CD4-positive, alpha-beta T cell treated with Interleukin-10 for 1 hour (primary cell): ENCODE data around the gene EXOC5.
"Not testable (repeated sequence)": the region's sequence is repeated elsewhere in the genome, so short reads cannot be mapped to it uniquely, and the experiment has no call there.

ENCODE experiments used
- DNase-seq: peaks from one replicate; pipeline ENCODE4 v3.0.0-alpha.2; 2020

EXOC5 gene

DNA sequence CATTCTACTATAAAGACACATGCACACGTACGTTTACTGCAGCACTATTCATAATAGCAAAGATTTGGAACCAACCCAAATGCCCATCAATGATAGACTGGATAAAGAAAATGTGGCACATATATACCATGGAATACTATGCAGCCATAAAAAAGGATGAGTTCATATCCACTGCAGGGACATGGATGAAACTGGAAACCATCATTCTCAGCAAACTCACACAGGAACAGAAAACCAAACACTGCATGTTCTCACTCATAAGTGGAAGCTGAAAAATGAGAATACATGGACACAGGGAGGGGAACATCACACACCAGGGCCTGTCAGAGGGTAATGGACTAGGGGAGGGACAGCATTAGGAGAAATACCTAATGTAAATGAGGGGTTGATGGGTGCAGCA lies 10.5 kb downstream of the EXOC5 start:
- not testable (repeated sequence) for DNase-seq

DNA sequence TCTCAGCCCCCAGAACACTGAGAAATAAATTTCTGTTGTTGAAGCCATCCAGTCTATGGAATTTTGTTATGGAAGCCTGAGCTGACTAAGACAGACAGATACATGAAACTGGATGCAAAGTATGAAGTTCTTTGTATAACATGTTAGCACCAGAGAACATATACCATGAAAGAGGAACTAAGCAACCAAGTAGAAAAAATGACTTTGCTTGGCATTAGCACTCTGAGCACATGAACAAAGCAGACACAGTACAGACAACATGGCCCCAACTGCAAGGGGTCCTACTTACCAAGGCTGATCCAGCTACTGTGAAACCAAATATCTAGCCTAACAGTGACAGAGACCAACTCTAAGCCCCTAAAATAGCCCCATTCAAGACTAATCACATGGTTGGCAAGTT lies 13.8 kb downstream of the EXOC5 start:
- no peak for DNase-seq

DNA sequence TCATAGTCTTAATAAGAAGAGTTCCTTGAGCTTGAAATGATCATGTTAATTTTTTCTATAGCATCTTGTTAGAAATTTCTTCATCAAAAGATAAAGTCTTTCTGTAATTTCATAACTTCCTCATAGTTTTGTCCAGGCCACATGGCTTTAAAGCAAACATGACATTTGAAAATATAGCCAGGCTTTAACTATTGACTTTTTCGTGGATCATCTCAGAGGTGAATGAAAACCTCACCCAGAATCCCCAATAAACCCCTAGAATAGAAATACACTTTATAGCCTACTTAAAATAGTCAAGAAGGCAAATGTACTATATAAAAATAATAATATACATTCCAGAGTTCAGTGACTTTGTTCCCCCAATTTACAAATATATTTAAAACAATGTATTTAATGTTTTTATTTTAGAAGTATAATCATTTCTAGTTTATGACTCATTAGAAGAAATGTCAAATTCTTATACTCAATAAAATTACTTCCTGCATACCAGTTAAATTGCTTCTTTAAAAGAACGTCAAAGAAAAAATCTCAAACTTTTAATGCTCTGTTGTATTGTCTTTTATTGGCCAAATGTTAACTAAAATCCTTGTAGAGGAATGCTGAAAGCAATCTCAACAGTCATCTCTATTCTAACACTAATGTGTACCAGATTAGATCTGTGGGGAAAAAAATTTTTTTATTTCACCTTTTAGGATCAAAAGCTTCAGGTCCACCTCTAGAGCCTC lies 21.6 kb downstream of the EXOC5 start:
- DNase-seq = no peak

DNA sequence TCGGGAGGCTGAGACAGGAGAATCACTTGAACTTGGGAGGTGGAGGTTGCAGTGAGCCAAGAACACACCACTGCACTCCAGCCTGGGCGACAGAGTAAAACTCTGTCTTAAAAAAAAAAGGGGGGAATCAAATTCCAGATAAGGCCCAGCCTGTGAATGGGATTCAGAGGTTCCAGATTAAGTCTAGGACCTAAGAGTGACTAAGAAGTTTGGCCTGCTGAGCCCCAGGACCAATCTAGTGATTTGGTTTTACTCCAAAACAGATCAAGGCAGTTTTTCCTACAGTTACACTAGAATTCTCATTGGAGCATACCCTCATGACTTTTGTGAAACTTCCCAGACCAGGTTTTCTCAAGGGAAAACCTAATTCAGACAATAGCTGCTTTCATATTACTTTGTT lies 22.8 kb downstream of the EXOC5 start:
- DNase-seq = no peak

DNA sequence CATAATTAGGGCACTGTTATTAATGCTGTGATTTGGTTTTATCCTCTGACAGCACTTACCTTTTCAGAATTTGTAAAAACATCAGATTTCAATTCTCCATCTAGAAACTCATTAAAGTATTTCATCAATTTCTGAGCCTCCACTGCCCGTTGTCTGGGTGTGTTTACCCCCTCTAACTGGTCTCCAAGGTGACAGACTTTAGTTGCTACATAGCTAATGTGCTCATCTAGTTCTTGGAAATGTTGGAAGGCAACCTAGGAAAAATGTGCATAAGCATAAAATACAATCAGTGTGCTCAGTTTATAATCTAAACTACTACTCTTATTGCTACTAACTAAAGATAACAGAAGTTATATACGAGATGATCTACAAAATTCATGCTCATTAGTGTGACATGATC lies 24.6 kb downstream of the EXOC5 start:
- DNase-seq = no peak

DNA sequence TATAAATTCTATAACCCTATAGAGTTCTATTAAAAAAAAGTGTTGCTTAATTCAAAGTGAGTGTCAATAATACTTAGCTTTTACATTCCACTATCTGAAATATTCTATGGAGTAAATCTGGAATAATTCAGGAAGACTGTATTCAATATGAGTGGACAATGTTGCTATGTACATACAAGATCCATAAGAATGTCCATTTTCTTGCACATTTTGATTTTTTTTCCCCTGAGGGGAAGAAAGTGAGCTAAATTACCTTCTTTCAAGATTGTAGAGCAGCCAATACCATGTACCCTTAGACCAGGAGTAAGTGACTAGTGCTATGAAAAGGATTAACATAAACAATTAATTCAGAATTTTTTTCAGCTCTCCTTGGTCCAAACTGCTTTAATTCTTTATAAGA lies 25.4 kb downstream of the EXOC5 start:
- DNase-seq = no peak

DNA sequence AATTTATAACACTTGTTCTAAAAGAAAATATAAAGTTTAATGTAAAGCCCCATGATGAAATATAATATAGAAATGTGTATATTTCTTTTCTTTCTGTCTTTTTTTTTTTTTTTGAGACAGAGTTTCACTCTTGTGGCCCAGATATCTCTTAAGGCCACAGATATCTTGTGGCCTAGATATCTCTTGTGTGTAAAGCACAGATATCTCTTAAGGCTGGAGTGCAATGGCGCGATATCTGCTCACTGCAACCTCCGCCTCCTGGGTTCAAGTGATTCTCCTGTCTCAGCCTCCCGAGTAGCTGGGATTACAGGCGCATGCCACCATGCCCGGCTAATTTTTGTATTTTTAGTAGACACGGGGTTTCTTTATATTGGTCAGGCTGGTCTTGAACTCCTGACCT lies 28.6 kb downstream of the EXOC5 start:
- not testable (repeated sequence) for DNase-seq

DNA sequence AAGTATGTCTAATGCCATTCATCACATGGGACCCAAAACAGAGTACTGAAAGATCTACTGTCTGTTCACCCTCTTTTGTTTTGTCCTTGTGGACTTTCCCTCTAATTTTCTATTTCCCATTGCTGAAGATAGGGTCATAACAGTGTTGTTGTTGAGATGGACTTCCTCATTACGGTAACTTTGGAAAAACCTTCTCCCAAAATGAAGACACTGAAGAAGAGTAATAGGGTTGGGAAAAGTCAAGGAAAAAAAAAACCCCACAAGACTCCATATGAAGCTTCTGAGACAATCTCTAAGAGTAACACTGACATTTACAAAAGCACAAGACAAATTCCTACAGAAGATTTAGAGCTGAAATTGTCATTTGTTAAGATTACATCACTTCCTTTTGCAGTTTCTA lies 36.7 kb downstream of the EXOC5 start:
- no peak for DNase-seq

DNA sequence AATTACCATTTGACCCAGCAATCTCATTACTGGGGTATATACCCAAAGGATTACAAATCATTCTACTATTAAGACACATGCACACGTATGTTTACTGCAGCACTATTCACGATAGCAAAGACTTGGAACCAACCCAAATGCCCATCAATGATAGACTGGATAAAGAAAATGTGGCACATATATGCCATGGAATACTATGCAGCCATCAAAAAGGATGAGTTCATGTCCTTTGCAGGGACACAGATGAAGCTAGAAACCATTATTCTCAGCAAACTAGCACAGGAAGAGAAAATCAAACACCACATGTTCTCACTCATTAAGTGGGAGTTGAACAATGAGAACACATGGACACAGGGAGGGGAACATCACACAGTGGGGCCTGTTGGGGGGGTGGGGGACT lies 40.4 kb downstream of the EXOC5 start:
- DNase-seq = not testable (repeated sequence)

DNA sequence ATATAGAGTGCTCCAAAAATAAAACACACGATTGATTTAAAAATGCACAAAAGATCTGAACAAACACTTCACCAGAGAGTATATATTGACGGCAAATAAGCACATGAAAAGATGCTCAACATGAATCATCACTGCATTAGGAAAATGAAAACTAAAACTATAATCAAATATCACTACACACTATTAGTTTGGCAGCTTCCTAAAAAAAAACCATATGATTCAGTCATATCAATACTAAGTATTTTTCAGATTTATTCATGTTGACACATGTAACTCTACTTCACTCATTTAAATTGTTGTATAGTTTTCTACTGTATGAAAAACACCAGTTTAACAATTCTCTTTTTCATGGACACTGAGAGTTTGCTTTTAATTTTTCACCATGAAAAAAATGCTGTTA lies 41.6 kb downstream of the EXOC5 start:
- no peak for DNase-seq

DNA sequence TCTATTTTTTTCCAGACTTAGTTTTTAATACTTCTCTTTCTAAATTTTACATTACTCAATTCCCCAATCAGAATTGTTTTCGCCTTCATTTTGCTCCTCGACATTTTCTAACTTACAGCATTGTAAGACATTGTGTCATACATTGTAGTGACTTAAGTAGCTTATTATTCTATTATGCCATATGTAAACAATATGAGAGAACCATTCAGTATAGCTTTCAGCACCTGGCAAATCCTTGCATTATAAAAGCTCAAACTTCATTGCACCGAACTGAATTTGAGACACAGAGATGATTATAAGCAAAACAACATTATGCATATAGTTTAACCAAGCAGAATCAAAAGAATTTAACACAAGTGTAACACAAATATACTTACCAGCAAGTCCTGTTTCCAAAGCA lies 46.8 kb downstream of the EXOC5 start:
- no peak for DNase-seq

DNA sequence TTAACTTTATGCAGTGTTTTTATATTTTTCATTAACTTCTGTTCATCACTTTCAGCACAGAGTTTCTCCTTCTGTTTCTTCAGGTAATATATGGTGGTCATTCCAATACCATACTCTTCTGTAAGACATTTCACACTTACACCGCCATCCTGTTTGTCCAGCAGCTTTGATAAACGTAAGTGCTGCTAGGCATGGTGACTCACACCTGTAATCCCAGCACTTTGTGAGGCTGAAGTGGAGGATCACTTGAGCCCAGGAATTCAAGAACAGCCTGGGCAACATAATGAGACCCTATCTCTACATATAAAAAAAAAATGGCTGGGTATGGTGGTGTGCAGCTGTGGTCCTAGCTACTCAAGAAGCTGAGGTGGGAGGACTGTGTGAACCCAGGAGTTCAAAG lies 55.8 kb downstream of the EXOC5 start:
- no peak for DNase-seq

DNA sequence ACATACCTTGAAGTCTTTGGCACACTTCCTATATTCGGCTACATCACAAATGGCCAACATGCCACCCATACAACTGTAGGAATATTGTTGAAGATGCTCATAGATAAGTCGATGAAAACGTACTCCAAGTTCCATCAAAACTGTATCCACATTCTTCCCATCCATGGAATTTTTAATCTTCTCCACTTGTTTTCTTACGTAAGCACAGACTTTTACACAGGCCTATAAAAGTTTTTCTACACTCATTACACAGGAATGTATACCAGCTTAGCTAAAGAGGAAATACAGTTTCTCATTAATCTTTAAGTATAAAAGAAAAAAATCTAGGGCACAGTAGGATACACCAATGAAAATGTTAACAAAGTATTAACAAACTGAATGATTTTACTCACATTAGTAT lies 59.1 kb downstream of the EXOC5 start:
- DNase-seq = no peak

DNA sequence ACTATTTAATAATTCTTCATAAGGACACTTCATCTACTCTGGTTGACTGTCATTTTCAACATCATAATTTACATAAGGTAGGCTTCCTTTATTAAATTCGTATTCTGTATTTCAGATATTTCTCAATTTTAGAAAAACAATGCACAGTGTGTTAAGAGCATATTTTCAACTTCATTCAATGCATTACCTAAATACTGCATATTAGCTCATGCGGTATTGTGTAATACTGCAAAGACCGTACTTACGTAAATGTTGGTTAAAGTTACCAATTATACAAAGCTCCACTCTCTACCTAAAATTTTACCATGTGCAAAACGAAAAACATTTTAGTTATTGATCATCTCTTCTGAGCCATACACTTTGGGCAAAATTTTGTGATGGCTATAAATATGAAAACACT lies 62.8 kb downstream of the EXOC5 start:
- no peak for DNase-seq

DNA sequence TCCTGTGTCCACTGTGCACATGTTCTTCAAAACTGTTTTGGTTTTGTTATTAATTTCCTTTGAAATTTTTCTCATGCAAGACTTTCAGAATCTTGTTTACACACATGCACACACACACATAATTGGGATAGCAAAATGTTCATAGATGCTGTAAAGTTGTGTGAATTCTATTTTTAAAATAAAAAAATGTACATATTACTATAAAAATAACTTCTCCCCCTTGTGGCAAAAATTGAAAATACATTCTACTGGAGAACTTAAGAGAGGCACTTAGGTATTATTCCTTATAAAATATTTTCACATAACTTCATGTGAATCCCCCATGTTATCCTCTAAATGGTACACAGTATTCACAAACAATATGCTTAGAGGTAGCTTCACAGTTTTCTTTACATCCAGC lies 66.0 kb downstream of the EXOC5 start:
- peak; percentile 9 for DNase-seq

DNA sequence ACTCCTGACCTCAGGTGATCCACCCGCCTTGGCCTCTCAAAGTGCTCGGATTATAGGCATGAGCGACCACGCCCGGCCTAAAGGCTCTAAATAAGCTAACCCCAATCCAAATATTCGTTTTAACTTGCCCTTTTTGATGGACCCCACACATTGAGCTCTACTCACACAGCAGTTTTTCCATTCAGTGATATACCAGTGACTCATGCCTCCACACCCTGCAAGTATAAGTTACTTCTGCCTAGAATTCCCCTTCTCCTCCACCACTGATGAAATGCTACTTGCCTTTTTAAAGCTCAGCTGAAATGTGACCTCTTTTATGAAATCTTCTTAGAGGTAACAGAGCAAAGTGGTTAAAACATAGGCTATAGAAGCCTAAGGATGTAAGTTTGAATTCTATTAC lies 68.8 kb downstream of the EXOC5 start:
- DNase-seq = no peak

DNA sequence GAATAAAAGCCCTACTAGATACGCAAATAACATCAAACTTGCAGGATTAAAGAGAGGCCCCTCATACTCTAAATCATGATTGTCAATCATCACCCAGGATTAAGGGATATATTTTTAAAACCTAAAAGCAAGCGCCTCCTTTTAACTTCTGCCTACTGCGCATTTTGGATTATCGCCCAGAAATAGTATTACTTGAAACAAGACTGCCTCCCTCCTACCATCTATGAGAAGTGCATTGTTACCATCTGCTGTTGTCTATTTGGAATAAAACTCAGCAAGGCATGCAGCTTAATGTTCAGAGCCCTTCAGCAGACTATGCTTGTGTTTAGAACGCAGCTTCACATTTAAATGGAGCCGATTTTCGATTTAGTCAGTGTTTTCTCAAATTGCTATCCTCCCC lies 79.6 kb downstream of the EXOC5 start:
- DNase-seq = no peak

DNA sequence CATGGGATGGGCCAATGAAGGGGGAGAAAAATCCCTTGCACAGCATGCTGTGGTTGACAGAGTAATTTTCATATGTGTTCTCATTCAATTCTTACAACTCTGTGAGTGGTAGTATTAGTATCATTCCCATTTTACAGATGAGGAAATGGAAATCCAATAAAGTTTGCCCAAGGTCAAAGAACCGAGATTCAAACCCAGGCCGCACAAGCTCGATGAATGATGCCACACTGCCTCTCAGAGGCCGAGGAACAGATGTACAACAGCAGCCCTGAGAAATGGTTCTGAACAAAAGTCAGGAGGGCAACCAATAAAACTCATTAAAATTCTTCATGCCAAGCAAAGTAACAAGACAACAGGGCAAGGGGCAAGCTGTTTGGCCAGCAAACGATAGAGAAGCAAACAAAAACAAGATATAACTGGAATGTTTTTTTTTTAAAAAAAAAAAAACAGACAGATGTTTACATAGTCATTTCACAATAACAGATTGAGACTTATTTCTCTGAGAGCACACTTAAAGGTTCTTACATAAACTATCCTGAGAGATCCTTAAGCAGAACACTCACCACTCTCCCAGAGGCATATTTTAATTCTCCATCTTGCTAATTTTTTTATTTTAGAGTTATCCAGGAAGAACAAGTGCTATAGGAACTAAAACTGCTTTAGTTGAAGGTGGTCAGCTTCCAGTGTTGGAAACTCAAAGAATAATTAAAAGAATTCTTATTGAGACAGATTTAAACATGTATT lies 85.8 kb downstream of the EXOC5 start:
- DNase-seq = no peak

DNA sequence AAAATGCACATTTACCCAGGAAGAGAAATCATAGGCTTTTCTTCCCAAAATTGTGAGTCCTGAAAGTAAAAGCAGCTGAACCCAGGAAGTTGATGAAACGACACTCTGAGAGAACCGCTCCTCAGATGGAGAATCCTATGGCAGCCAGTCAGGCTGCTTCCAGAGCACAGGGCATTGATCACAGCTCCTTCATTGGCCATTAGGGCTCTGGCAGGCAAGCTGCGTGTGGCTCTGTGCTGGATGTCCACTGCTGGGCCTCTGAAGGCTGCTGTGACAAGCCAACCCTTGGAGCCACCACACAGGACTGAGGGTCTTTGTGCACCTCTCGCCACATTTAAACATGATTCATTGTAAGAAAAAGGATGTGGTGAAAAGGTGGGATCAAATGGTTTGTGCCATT lies 89.4 kb downstream of the EXOC5 start:
- no peak for DNase-seq

DNA sequence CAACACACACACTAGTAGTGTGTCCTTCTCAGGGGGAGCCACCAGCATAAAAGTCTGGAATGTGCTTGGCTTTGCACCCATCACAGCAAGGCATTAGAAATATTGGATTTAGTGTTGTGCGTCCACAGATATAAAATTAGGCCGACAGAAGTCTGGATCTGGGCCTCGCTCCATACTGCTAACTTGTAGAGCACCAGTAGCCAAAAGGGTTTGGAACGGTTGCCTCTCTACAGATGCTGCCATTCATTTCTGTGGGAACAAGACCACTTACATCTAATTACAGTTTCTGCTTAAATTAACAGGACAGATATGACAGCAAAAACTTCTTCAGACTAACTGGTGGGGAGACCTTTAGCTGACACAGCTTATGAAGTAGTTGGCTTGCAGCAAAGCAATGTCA lies 94.2 kb downstream of the EXOC5 start:
- no peak for DNase-seq

DNA sequence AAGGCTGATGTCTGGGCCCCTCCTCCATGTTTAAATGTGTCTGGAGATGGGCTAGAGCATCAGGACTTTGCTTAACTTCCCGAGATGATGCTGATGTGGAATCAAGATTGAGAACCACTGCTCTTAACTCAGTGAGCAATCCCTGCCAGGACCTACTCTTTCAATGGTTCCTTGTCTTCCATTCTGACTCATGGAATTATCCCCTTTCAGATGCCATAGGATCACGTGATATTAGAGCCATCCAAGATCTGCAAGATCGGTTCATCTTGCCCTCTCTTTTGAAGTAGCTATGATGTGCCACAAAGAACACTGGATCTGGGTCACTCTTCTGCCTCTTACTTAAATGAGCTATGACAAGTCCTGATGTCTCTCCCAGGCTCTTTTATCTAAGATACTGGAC lies 96.8 kb downstream of the EXOC5 start:
- no peak for DNase-seq

DNA sequence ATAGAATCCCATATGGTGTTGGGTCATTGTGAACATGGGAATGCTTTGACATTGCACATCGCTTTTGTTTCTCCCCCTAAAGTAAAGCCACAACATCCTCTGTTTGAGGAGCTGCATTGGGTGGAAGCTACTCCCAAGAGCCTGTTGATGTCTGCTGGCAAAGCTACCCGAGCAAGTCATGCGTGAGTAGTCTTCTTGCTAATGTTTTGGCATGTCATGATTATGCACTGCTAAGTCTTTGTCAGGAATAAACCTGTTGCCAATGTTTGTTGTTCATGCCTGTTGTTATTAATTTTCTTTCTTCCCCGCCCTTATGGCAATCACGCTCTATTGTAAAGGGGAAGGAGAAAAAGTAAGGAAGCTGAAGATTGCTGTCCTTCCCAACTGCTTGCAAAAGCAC lies 97.3 kb downstream of the EXOC5 start:
- DNase-seq = no peak

DNA sequence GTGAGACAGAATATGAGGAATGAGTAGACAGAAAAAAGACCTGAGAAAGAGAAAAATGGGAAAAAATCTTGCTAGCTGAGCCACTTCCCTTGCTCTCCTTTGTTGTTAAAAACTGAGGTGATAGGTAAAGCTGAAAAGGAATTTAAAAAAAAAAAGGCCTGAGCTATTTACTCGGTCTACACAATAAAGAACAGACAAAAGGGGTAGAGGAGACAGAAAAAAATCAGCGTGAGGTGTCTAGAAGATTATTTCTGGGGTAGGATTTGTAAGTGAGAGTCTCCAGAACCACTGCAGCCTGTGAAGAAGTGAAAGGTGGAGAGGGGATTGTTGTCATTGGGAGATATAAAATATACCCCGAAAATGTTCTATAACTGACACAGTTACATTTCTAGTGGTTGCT lies 98.8 kb downstream of the EXOC5 start:
- DNase-seq = no peak

DNA sequence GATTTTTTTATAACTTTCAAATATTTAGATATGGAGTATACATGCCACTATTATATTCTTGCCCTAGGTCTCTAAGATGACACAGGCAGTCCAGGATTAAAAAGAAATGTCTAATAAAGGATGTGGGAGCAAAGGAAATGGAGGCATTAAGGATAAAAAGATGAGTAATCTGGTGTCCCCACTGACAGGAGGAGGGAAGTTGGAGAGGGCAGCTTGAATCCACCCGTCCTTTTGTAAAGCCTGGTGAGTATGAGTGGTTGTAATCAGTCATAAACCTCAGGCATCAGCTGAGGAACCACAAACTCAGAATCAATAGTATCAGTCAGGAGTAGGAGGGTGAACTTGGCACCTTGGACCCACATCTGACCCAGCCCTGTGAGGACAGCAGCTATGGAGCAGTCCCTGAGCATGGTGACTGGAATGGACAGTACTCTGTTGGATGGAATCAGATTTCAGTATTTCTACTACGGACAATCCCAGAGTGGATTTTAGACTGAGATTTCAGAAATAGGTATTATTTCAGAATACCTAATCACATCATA lies 100.5 kb downstream of the EXOC5 start:
- DNase-seq = no peak
